HUES6 (cell line): Measurements from ENCODE around the gene RAB26.
"Not testable (repeated sequence)": the region's sequence is repeated elsewhere in the genome, so short reads cannot be mapped to it uniquely, and the experiment has no call there.

Experiments
- H3K27ac ChIP-seq: 2 replicates; pipeline ENCODE4 v1.7.0; 2013; ENCODE audit warnings: low read depth, mild to moderate bottlenecking, low read length, inconsistent platforms
- H3K27me3 ChIP-seq: 2 replicates; pipeline ENCODE4 v1.6.1; 2013; ENCODE audit warnings: low read length; ENCODE audit not compliant: control insufficient read depth, insufficient read depth
- H3K36me3 ChIP-seq: 2 replicates; pipeline ENCODE4 v1.6.1; 2013; ENCODE audit warnings: low read length; ENCODE audit not compliant: control insufficient read depth, insufficient read depth
- H3K4me1 ChIP-seq: 2 replicates; pipeline ENCODE4 v1.6.1; 2013; ENCODE audit warnings: low read length; ENCODE audit not compliant: control insufficient read depth, insufficient read depth
- H3K4me3 ChIP-seq: 2 replicates; pipeline ENCODE4 v1.5.1; 2013; ENCODE audit warnings: low read depth, low read length
- H3K9ac ChIP-seq: one replicate; pipeline ENCODE4 v1.6.1; 2013; ENCODE audit warnings: mild to moderate bottlenecking, low read length
- H3K9me3 ChIP-seq: 2 replicates; pipeline ENCODE4 v1.6.1; 2013; ENCODE audit warnings: low read depth, low read length; ENCODE audit not compliant: control insufficient read depth, insufficient read depth

Gene RAB26

GRCh38 chr16:2117960-2118722, 30.3 kb upstream of the RAB26 start:
- not testable (repeated sequence) for H3K4me1 ChIP-seq, H3K4me3 ChIP-seq, H3K9ac ChIP-seq, H3K9me3 ChIP-seq, H3K27ac ChIP-seq, H3K27me3 ChIP-seq, H3K36me3 ChIP-seq

- H3K9me3 ChIP-seq, H3K9ac ChIP-seq, H3K4me3 ChIP-seq, H3K27me3 ChIP-seq, H3K27ac ChIP-seq, H3K36me3 ChIP-seq: not testable (repeated sequence)
- peaks cover 16% of the 10 kb centered on the region for H3K4me1 ChIP-seq
These were observed 27.1 kb upstream of the RAB26 start for GRCh38 chr16:2121325-2121724.

DNA sequence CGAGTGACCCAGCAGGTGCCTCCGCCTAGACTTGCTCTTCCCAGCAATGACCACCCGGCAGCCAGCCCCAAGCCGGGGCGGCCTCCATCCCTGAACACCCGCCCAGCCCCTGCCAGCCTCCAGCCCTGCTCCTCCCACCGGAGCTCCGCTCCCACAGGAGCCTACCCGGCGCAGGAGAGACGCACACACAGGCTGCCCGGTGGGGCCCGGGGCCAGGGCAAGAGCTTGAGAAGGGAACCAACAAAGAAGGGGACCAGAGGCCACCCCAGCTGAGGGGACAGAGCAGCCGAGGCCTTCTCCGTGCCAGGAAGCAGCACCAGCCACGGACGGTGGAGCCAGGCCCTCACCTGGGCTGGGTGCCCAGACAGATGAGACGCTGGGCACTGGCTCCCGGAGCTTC, 26.6 kb upstream of the RAB26 start:
- Histone ChIP-seq H3K36me3 (no peaks in the 10 kb centered on the region), H3K9me3 (no peaks in the 10 kb centered on the region), H3K27me3 (no peaks in the 10 kb centered on the region), H3K4me3 (no peak overlapping the region), H3K9ac (no peak overlapping the region), H3K27ac (no peak overlapping the region), H3K4me1 (peaks cover 22% of the 10 kb centered on the region)

DNA sequence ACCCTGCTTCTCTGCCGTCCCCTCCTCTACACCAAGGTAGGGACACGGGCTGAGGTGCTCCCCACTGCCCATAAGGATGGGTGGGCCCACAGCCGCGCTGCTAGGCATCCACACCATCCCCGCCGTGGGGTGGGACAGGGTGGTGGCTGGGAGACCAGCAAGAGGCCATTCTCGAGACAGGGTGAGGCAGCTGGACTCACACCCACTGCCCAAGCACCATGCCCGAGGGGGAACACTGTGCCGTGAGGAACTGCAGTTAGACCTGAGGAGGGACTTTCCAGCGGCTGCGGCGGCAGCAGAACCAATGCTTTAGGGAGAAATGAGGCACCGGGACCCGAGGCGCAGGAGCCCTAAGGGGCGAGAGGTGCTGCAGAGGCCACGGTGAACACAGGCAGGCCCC, 26.0 kb upstream of the RAB26 start:
- Histone ChIP-seq H3K4me3 (no peak overlapping the region), H3K9ac (no peak overlapping the region), H3K27ac (no peak overlapping the region), H3K9me3 (no peaks in the 10 kb centered on the region), H3K36me3 (no peaks in the 10 kb centered on the region), H3K4me1 (peaks cover 27% of the 10 kb centered on the region), H3K27me3 (no peaks in the 10 kb centered on the region)

- H3K27me3 ChIP-seq, H3K27ac ChIP-seq, H3K4me3 ChIP-seq, H3K9me3 ChIP-seq, H3K36me3 ChIP-seq, H3K9ac ChIP-seq: not testable (repeated sequence)
- H3K4me1 ChIP-seq, result peaks cover 29% of the 10 kb centered on the region
These were observed 25.3 kb upstream of the RAB26 start for GRCh38 chr16:2122934-2123683.

- H3K4me3 ChIP-seq, H3K9me3 ChIP-seq, H3K27me3 ChIP-seq, H3K36me3 ChIP-seq: not testable (repeated sequence)
- peak overlapping the region; percentile 61 for H3K9ac ChIP-seq
- H3K4me1 ChIP-seq, result peaks cover 29% of the 10 kb centered on the region
- peak overlapping the region; percentile 97 for H3K27ac ChIP-seq
These were observed 24.6 kb upstream of the RAB26 start for GRCh38 chr16:2123706-2124376.

DNA sequence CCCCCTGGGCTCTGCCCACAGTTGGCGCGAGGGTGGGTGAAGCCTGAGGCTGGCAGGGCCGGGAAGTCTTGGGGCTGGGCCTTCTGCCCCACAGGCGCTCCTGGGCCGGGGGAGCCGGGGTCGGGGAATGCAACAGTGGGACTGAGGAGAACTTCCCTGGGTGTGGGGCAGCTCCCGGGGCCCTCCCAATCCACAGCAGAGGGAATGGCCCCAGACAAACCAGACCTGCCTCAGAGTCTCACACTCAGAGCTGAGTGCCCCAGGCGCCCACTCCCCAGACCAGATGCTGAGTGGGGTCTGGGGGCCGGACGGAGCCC, 24.1 kb upstream of the RAB26 start:
- peak overlapping the region; percentile 97 for H3K27ac ChIP-seq
- H3K9ac ChIP-seq, result peak overlapping the region; percentile 61
- H3K4me3 ChIP-seq, result peak overlapping the region; percentile 39; the same call in 1 of the 2 replicates
- not testable (repeated sequence) for H3K9me3 ChIP-seq, H3K27me3 ChIP-seq, H3K36me3 ChIP-seq
- peaks cover 29% of the 10 kb centered on the region for H3K4me1 ChIP-seq

DNA sequence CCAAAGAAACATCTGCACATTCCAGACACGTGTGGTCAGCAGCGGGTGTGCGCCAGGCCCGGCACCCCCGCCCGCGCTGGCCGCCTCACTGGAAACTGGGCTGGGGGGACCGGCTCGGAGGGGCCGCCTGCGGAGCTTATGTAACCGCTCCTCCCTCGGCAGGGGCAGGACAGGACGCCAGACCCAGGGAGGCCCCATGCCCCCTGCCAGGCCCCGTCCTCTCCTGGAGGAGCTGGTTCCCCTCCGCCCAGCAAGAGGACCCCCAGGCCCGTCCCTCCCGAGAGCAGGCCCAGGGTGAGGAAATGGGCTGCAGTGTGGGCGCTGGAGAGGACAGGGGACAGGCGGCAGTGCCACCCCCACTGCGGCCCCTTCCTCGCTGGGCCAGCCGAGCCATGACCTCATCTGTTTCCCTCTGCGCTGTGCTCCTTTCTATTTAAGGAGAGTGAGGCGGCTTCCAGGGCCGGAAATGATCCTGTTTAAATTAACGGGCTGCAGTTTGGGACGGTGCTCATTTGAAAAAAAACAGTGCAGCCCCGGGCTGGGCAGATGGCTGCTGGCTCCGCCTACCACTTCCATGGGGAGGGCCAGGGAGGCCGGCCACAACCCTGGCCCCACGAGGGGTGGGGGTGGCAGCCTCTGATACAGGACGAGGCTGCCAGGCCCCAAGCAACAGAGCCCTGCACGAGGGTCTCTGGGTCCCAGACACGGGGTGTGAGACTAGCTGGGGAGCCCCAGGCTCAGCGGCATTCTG, 23.6 kb upstream of the RAB26 start:
- H3K27me3 ChIP-seq, H3K9me3 ChIP-seq, H3K36me3 ChIP-seq: not testable (repeated sequence)
- Histone ChIP-seq H3K9ac (peak overlapping the region; percentile 61), H3K4me1 (peaks cover 29% of the 10 kb centered on the region), H3K27ac (peak overlapping the region; percentile 97), H3K4me3 (peak overlapping the region; percentile 39; the same call in 1 of the 2 replicates)

DNA sequence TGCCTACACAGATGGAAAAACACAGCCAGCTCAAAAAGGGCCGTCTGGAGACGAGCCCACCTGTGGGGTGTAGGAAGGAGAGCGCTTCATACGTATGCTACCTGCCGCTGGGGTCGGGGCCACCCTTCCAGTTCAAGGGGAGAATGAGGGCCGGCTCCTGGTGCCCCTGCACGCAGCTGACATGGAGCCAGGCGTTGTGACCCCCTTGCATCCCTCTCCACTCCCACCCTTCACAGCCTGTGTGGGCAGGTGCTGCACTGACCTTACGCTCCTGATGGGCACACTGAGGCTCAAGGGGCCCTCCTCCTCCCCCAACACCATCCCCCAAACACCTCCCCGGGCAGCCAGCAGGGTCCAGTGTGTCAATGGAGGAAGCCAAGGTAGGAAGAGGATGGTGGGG, 22.8 kb upstream of the RAB26 start:
- not testable (repeated sequence) for H3K36me3 ChIP-seq, H3K9me3 ChIP-seq, H3K27me3 ChIP-seq
- H3K4me1 ChIP-seq, result peaks cover 29% of the 10 kb centered on the region
- peak overlapping the region; percentile 61 for H3K9ac ChIP-seq
- peak overlapping the region; percentile 39; the same call in 1 of the 2 replicates for H3K4me3 ChIP-seq
- peak overlapping the region; percentile 97; the same call in 1 of the 2 replicates for H3K27ac ChIP-seq

- H3K9me3 ChIP-seq, H3K27me3 ChIP-seq, H3K36me3 ChIP-seq, H3K27ac ChIP-seq, H3K4me3 ChIP-seq: not testable (repeated sequence)
- Histone ChIP-seq H3K9ac (peak overlapping the region; percentile 19), H3K4me1 (peaks cover 29% of the 10 kb centered on the region)
These were observed 22.2 kb upstream of the RAB26 start for GRCh38 chr16:2126161-2126743.
